HG03039 (cell line): ENCODE measurements around the gene FCRL6.
A peak's percentile ranks its signal among the peaks of the same experiment; 100 is the strongest.

Experiments used
- ATAC-seq: cut with Tn5 transposase; IDR thresholded peaks from one replicate; pipeline ENCODE4 v1.9.1; 2021; ENCODE audit warnings: mild to moderate bottlenecking, moderate library complexity; ENCODE audit not compliant: unreplicated experiment

The FCRL6 gene

GRCh38 chr1:159802111-159802510 lies at the start of gene FCRL6:
FCRL6 (plus strand) TSS chr1:159802360; CDS start chr1:159802425, 65 bp downstream.
- no peak for ATAC-seq

GRCh38 chr1:159753386-159753785 lies 48.8 kb upstream of the FCRL6 start:
- no peak for ATAC-seq

GRCh38 chr1:159755451-159756007 lies 46.6 kb upstream of the FCRL6 start:
- no peak for ATAC-seq

- ATAC-seq: no peak
Measured at GRCh38 chr1:159756397-159756796, 45.8 kb upstream of the FCRL6 start.

- no peak for ATAC-seq
Measured at GRCh38 chr1:159763686-159764085, 38.5 kb upstream of the FCRL6 start.

- no peak for ATAC-seq
Measured at GRCh38 chr1:159765806-159766205, 36.4 kb upstream of the FCRL6 start.

- no peak for ATAC-seq
Measured at GRCh38 chr1:159771127-159771895, 30.8 kb upstream of the FCRL6 start.

- ATAC-seq: no peak
Measured at GRCh38 chr1:159774465-159774864, 27.7 kb upstream of the FCRL6 start.

- ATAC-seq: no peak
Measured at GRCh38 chr1:159775716-159776115, 26.4 kb upstream of the FCRL6 start.

- no peak for ATAC-seq
Measured at GRCh38 chr1:159778266-159778665, 23.9 kb upstream of the FCRL6 start.

GRCh38 chr1:159779403-159779851 lies 22.7 kb upstream of the FCRL6 start:
- ATAC-seq: no peak

- ATAC-seq: peak; percentile 98
Measured at GRCh38 chr1:159780583-159781582, 21.3 kb upstream of the FCRL6 start, which contains the start of gene DUSP23. DUSP23 (plus strand) TSS chr1:159780962; CDS start chr1:159781101, 139 bp downstream.

- ATAC-seq: no peak
Measured at GRCh38 chr1:159781992-159782391, 20.2 kb upstream of the FCRL6 start.

- no peak for ATAC-seq
Measured at GRCh38 chr1:159783724-159784123, 18.4 kb upstream of the FCRL6 start.

- ATAC-seq: no peak
Measured at GRCh38 chr1:159786465-159786864, 15.7 kb upstream of the FCRL6 start.

GRCh38 chr1:159786966-159787365 lies 15.2 kb upstream of the FCRL6 start:
- ATAC-seq: no peak

- no peak for ATAC-seq
Measured at GRCh38 chr1:159790237-159790917, 11.8 kb upstream of the FCRL6 start.

GRCh38 chr1:159791031-159791430 lies 11.1 kb upstream of the FCRL6 start:
- ATAC-seq: no peak

- no peak for ATAC-seq
Measured at GRCh38 chr1:159791461-159791860, 10.7 kb upstream of the FCRL6 start.

- ATAC-seq: no peak
Measured at GRCh38 chr1:159795534-159795933, 6.6 kb upstream of the FCRL6 start.

GRCh38 chr1:159798893-159799292 lies 3.3 kb upstream of the FCRL6 start:
- ATAC-seq: no peak
